Activated CD4-positive, alpha-beta memory T cell treated with anti-CD3 and anti-CD28 coated beads, Interleukin-2, amount 10 ng/mL, durations not matched to agents 7 days and 5 days (primary cell): Measurements from ENCODE around the gene CFAP46. TPM values are rescaled to one million over a fixed set of nuclear protein-coding genes. Genes with fewer than 3 reads are reported as not detected.

Experiments used
- CTCF ChIA-PET: fragments of 350-600 bp; sonication (Branson Sonifier 250); formaldehyde crosslinking; loops from one replicate; lab custom pipeline; 2021; ENCODE audit warnings: antibody characterized with exemption, inconsistent platforms; lab: Charles Lee
- POLR2A ChIA-PET: fragments of 350-600 bp; sonication (Branson Sonifier 250); formaldehyde crosslinking; loops from one replicate; lab custom pipeline; 2021; ENCODE audit warnings: antibody characterized with exemption; lab: Charles Lee
- DNase-seq: peaks from one replicate; pipeline ENCODE4 v3.0.0-alpha.2; 2020
- H3K27ac Mint-ChIP-seq: one replicate; pipeline ENCODE4 v1.8.0; 2021; ENCODE audit warnings: mild to moderate bottlenecking, mixed read lengths
- H3K27me3 Mint-ChIP-seq: one replicate; pipeline ENCODE4 v1.8.0; 2021; ENCODE audit warnings: mixed read lengths
- H3K36me3 Mint-ChIP-seq: one replicate; pipeline ENCODE4 v1.8.0; 2021; ENCODE audit warnings: low read depth, mixed read lengths
- H3K4me1 Mint-ChIP-seq: one replicate; pipeline ENCODE4 v1.8.0; 2021; ENCODE audit warnings: mixed read lengths
- H3K4me3 Mint-ChIP-seq: one replicate; pipeline ENCODE4 v1.8.0; 2021; ENCODE audit warnings: mild to moderate bottlenecking, mixed read lengths
- H3K9me3 Mint-ChIP-seq: one replicate; pipeline ENCODE4 v1.8.0; 2021; ENCODE audit warnings: mixed read lengths
- total RNA-seq, 2 experiments: library from RNA; stranded (reverse); gene quantifications; one replicate each; pipeline ENCODE4 v1.2.3, GENCODE V29; 2021

CFAP46 gene
- total RNA-seq, 2 experiments from 2014 or later = not detected

- ChIA-PET POLR2A (no interaction called here), CTCF (no interaction called here)
- Mint-ChIP-seq H3K4me1 (no peaks in the 10 kb centered on the region), H3K27ac (no peak overlapping the region), H3K36me3 (no peaks in the 10 kb centered on the region), H3K9me3 (no peaks in the 10 kb centered on the region), H3K4me3 (no peak overlapping the region), H3K27me3 (peaks cover 7% of the 10 kb centered on the region)
- no peak for DNase-seq
Measured at GRCh38 chr10:132856869-132857524, 85.4 kb downstream of the CFAP46 start.

- no peak overlapping the region for H3K4me3 Mint-ChIP-seq
- DNase-seq = no peak
- POLR2A ChIA-PET = no interaction called here
- H3K36me3 Mint-ChIP-seq = no peaks in the 10 kb centered on the region
- H3K4me1 Mint-ChIP-seq = no peaks in the 10 kb centered on the region
- no peaks in the 10 kb centered on the region for H3K9me3 Mint-ChIP-seq
- H3K27ac Mint-ChIP-seq = no peak overlapping the region
- CTCF ChIA-PET = no interaction called here
- H3K27me3 Mint-ChIP-seq = peaks cover 7% of the 10 kb centered on the region
Measured at GRCh38 chr10:132855889-132856288, 86.5 kb downstream of the CFAP46 start.

- DNase-seq = no peak
- Mint-ChIP-seq H3K27ac (no peak overlapping the region), H3K27me3 (peaks cover 12% of the 10 kb centered on the region), H3K36me3 (no peaks in the 10 kb centered on the region), H3K4me1 (peaks cover 6% of the 10 kb centered on the region), H3K4me3 (no peak overlapping the region), H3K9me3 (no peaks in the 10 kb centered on the region)
- ChIA-PET CTCF (no interaction called here), POLR2A (no interaction called here)
Measured at GRCh38 chr10:132851451-132851850, 90.9 kb downstream of the CFAP46 start.

GRCh38 chr10:132850896-132851295 is 91.5 kb downstream of the CFAP46 start:
- POLR2A ChIA-PET = no interaction called here
- Mint-ChIP-seq H3K9me3 (no peaks in the 10 kb centered on the region), H3K4me3 (no peak overlapping the region), H3K27me3 (peaks cover 9% of the 10 kb centered on the region), H3K36me3 (no peaks in the 10 kb centered on the region), H3K27ac (no peak overlapping the region), H3K4me1 (peaks cover 6% of the 10 kb centered on the region)
- CTCF ChIA-PET = no interaction called here
- DNase-seq = no peak

GRCh38 chr10:132850246-132850645 is 92.1 kb downstream of the CFAP46 start:
- Mint-ChIP-seq H3K4me3 (no peak overlapping the region), H3K27me3 (peaks cover 8% of the 10 kb centered on the region), H3K9me3 (no peaks in the 10 kb centered on the region), H3K27ac (no peak overlapping the region), H3K4me1 (peaks cover 6% of the 10 kb centered on the region), H3K36me3 (no peaks in the 10 kb centered on the region)
- POLR2A ChIA-PET = no interaction called here
- CTCF ChIA-PET = no interaction called here
- no peak for DNase-seq

GRCh38 chr10:132849546-132850031 is 92.8 kb downstream of the CFAP46 start:
- Mint-ChIP-seq H3K27ac (no peak overlapping the region), H3K9me3 (no peaks in the 10 kb centered on the region), H3K27me3 (peaks cover 8% of the 10 kb centered on the region), H3K4me1 (peaks cover 6% of the 10 kb centered on the region), H3K36me3 (no peaks in the 10 kb centered on the region), H3K4me3 (no peak overlapping the region)
- DNase-seq = no peak
- CTCF ChIA-PET = no interaction called here
- POLR2A ChIA-PET = no interaction called here

GRCh38 chr10:132848951-132849545 is 93.3 kb downstream of the CFAP46 start:
- no peaks in the 10 kb centered on the region for H3K36me3 Mint-ChIP-seq
- POLR2A ChIA-PET = no interaction called here

GRCh38 chr10:132848291-132848701 is 94.1 kb downstream of the CFAP46 start:
- Mint-ChIP-seq H3K4me3 (no peak overlapping the region), H3K4me1 (peaks cover 6% of the 10 kb centered on the region), H3K27me3 (peaks cover 8% of the 10 kb centered on the region), H3K9me3 (no peaks in the 10 kb centered on the region), H3K36me3 (no peaks in the 10 kb centered on the region), H3K27ac (no peak overlapping the region)
- peak; percentile 7 for DNase-seq
- ChIA-PET POLR2A (no interaction called here), CTCF (no interaction called here)

More at GRCh38 chr10:132848951-132849545, 93.3 kb downstream of the CFAP46 start:
- H3K27ac Mint-ChIP-seq = no peak overlapping the region
- no peak overlapping the region for H3K4me3 Mint-ChIP-seq
- H3K27me3 Mint-ChIP-seq = peaks cover 8% of the 10 kb centered on the region
- DNase-seq = no peak
- CTCF ChIA-PET = no interaction called here
- peaks cover 6% of the 10 kb centered on the region for H3K4me1 Mint-ChIP-seq
- H3K9me3 Mint-ChIP-seq = no peaks in the 10 kb centered on the region

GRCh38 chr10:132847856-132848255 is 94.5 kb downstream of the CFAP46 start:
- no peak overlapping the region for H3K4me3 Mint-ChIP-seq
- POLR2A ChIA-PET = no interaction called here
- no peak overlapping the region for H3K27ac Mint-ChIP-seq
- H3K9me3 Mint-ChIP-seq = peaks cover 1% of the 10 kb centered on the region
- no peak for DNase-seq
- H3K36me3 Mint-ChIP-seq = no peaks in the 10 kb centered on the region
- H3K27me3 Mint-ChIP-seq = peaks cover 8% of the 10 kb centered on the region
- peaks cover 6% of the 10 kb centered on the region for H3K4me1 Mint-ChIP-seq
- CTCF ChIA-PET = no interaction called here

GRCh38 chr10:132847416-132847777 is 95.0 kb downstream of the CFAP46 start:
- Mint-ChIP-seq H3K4me1 (peaks cover 6% of the 10 kb centered on the region), H3K36me3 (no peaks in the 10 kb centered on the region), H3K27me3 (peaks cover 8% of the 10 kb centered on the region), H3K9me3 (peaks cover 6% of the 10 kb centered on the region), H3K27ac (no peak overlapping the region), H3K4me3 (no peak overlapping the region)
- CTCF ChIA-PET = no interaction called here
- POLR2A ChIA-PET = no interaction called here
- DNase-seq = peak; percentile 2

GRCh38 chr10:132846631-132847415 is 95.5 kb downstream of the CFAP46 start:
- H3K27me3 Mint-ChIP-seq = peaks cover 8% of the 10 kb centered on the region
- CTCF ChIA-PET = no interaction called here
- peaks cover 11% of the 10 kb centered on the region for H3K9me3 Mint-ChIP-seq
- no peak overlapping the region for H3K4me3 Mint-ChIP-seq
- peaks cover 6% of the 10 kb centered on the region for H3K4me1 Mint-ChIP-seq
- H3K27ac Mint-ChIP-seq = no peak overlapping the region
- peaks cover 3% of the 10 kb centered on the region for H3K36me3 Mint-ChIP-seq
- POLR2A ChIA-PET = no interaction called here
- DNase-seq = peak; percentile 9

- Mint-ChIP-seq H3K4me1 (peaks cover 6% of the 10 kb centered on the region), H3K9me3 (peaks cover 11% of the 10 kb centered on the region), H3K36me3 (peaks cover 3% of the 10 kb centered on the region), H3K4me3 (no peak overlapping the region), H3K27ac (no peak overlapping the region), H3K27me3 (peaks cover 8% of the 10 kb centered on the region)
- no peak for DNase-seq
- POLR2A ChIA-PET = no interaction called here
- CTCF ChIA-PET = no interaction called here
Measured at GRCh38 chr10:132845780-132846595, 96.4 kb downstream of the CFAP46 start.
